Measurements from ENCODE around the gene LRRC74B. TPM values are rescaled to one million over a fixed set of nuclear protein-coding genes. Genes with fewer than 3 reads are reported as not detected.

The LRRC74B gene
- total and polyA plus RNA-seq, 9 donors = 0.02 to 3.0 (median 0.31) TPM; not detected in 3

DNA sequence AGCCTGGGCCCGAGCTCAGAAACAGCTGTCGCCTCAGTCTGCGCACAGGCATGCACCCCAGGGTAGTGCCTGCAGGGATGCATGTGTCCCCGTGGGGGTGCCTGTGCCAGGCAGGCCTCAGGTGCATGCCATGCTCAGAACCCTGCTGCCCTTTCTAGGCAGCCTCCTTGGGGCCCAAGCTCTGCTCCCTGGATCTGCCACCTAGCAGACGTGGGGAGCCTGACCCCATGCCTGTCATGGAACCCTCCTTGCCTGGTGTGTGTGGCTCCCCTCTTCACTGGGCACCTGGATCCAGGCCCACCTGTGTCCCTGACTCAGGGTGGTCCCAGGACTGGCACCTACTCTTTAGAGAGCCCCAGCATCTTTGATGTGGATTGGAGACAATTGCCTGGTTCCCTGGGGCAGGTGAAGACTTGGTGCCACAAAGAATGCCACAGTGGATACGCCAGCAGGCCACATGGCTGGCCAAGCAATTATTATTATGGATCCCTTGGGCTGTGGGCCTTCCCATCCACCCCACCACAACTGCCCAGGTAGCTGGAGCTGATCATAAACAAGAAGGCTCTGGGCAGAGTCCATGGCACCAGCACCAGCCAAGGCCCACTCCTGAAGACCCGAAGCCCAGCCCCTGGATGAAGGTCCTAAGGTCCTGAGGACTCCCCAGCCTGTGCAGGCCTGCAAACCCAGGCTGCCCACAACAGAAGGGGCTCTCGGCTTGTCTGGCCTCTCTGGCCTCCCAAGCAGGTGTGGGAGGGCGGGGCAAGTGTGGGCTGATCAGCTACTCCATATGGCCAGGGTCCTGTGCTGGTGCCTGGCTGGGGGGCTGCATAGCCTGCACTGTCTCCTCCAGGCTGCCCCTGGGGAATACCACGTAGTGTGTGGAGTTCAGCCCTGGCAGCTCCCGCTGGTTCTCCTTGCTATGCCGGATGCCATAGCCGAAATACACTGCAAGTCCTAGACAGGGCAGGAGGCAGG, 17.2 kb upstream of the LRRC74B start:
- intact Hi-C loops (cut with DNase I) = no loop called here
- no peaks in the 10 kb centered on the region for H3K27me3 ChIP-seq
- TF ChIP-seq EP300 (IDR thresholded peaks at IDR 0.05) (no peak), CTCF (IDR thresholded peaks at IDR 0.05) (no peak), POLR2A (IDR thresholded peaks at IDR 0.05) (no peak)
- 90 to 93% (median 93%) methylated on average over 9 to 13 of the region's 13 CpGs for WGBS, 3 donors
- H3K4me3 ChIP-seq = no peak overlapping the region
- no peak for DNase-seq
- no peaks in the 10 kb centered on the region for H3K9me3 ChIP-seq
- no peaks in the 10 kb centered on the region for H3K36me3 ChIP-seq
- H3K27ac ChIP-seq = no peak overlapping the region
- H3K4me1 ChIP-seq (ENCODE audit: insufficient read depth) = peaks cover 10% of the 10 kb centered on the region

DNA sequence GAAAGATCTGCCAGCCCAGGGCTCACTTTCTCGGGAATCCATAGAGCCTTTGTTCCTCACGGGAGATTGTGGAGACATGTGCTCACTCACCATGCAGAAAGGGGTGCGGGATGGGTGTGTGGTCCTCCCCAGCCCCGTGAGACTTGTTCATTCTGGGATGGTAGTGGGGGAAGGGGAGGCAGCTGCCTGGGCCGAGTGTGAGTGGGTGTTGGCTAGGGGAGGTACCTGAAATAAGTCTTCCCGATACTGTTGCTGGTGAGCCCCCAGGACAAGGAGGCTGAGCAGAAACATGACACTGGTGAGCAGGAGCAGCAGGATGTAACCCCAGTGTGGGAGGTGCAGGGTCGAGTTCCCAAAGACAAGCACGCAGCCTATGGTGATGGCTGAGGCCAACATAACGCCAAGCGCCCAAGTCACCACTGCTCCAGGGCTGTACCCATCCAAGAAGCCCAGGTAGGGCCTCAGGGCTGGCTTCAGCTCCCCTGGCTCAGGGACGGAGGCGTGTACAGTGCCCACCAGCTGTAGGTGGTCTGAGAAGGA, 16.2 kb upstream of the LRRC74B start:
- no peaks in the 10 kb centered on the region for H3K27me3 ChIP-seq
- TF ChIP-seq POLR2A (IDR thresholded peaks at IDR 0.05) (no peak), CTCF (IDR thresholded peaks at IDR 0.05) (no peak), EP300 (IDR thresholded peaks at IDR 0.05) (no peak)
- no peaks in the 10 kb centered on the region for H3K36me3 ChIP-seq
- no peaks in the 10 kb centered on the region for H3K9me3 ChIP-seq
- WGBS, 3 donors = 56 to 68% (median 66%) methylated on average over 12 of the region's 12 CpGs
- H3K4me3 ChIP-seq = no peak overlapping the region
- H3K4me1 ChIP-seq (ENCODE audit: insufficient read depth) = peaks cover 10% of the 10 kb centered on the region
- DNase-seq = no peak
- intact Hi-C loops (cut with DNase I) = no loop called here
- H3K27ac ChIP-seq = no peak overlapping the region

DNA sequence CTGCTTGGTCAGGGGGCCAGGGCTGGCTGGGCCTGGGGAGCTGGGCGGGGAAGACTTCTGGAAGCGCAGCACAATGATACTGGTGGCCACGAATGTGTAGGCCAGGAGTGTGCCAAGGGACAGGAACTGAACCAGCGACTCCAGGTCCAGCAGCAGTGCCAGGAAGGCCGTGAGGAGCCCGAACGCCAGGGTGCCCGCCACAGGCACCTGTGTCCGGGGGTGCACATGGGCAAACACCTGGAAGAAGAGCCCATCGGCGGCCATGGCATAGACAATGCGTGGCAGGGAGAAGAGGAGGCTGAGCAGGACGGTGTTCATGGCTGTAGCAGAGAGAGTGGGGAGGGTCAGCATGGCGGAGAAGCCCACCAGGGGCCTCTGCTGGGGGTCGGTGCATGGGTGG, 15.7 kb upstream of the LRRC74B start:
- TF ChIP-seq POLR2A (IDR thresholded peaks at IDR 0.05) = no peak
- TF ChIP-seq EP300 (IDR thresholded peaks at IDR 0.05) = no peak
- TF ChIP-seq CTCF (IDR thresholded peaks at IDR 0.05) = no peak
- Histone ChIP-seq H3K4me1 (ENCODE audit: insufficient read depth) (peaks cover 10% of the 10 kb centered on the region), H3K4me3 (no peak overlapping the region), H3K27me3 (no peaks in the 10 kb centered on the region), H3K9me3 (no peaks in the 10 kb centered on the region), H3K36me3 (no peaks in the 10 kb centered on the region), H3K27ac (no peak overlapping the region)
- DNase-seq = no peak
- WGBS, 3 donors = 89 to 92% (median 92%) methylated on average over 15 of the region's 15 CpGs
- intact Hi-C loops (cut with DNase I) = no loop called here

DNA sequence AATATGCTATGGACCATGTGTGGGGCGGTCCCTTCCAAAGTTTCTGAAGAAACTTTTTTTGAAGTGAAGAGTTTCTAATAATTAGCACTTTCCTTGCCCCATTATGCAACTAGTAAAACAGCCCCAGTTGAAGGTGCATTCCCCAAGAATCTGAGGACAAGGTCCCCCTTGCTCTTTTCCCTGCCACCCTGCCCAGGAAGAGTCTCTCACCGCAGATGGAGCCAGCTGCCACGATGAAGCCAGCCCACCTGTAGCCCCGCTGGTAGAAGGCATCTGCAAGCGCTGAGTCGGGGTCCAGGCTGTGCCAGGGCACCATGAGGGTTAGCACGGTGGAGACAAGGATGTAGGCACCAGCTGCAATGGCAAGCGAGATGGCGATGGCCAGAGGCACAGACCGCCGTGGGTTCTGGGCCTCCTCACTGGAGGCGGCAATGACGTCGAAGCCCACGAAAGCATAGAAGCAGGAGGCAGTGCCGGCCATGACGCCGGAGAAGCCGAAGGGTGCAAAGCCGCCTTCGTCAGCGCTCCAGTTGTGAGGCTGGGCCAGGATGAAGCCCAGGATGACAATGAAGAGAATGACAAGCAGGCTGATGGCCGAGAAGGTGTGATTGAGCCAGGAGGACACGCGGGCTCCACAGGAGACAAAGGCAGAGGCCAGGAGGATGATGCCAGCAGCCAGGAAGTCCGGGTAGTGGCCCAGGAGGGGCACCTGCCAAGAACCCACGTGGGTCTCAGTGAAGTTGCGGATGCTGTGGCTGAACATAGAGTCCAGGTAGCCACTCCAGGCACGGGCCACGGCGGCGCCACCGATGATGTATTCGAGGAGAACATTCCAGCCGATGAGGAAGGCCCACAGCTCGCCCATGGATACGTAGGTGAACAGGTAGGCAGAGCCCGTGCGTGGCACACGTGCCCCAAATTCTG, 14.9 kb upstream of the LRRC74B start:
- Histone ChIP-seq H3K27me3 (no peaks in the 10 kb centered on the region), H3K4me3 (no peak overlapping the region), H3K9me3 (no peaks in the 10 kb centered on the region), H3K27ac (no peak overlapping the region), H3K4me1 (ENCODE audit: insufficient read depth) (peaks cover 10% of the 10 kb centered on the region), H3K36me3 (no peaks in the 10 kb centered on the region)
- DNase-seq = no peak
- intact Hi-C loops (cut with DNase I) = no loop called here
- TF ChIP-seq CTCF (IDR thresholded peaks at IDR 0.05) (no peak), POLR2A (IDR thresholded peaks at IDR 0.05) (no peak), EP300 (IDR thresholded peaks at IDR 0.05) (no peak)
- 90 to 92% (median 91%) methylated on average over 37 to 40 of the region's 40 CpGs for WGBS, 3 donors
